HG03575 (cell line): Measurements from ENCODE around the gene MYO9A.
"Not testable (repeated sequence)": the region's sequence is repeated elsewhere in the genome, so short reads cannot be mapped to it uniquely, and the experiment has no call there.

ENCODE experiments used
- ATAC-seq: cut with Tn5 transposase; IDR thresholded peaks from one replicate; pipeline ENCODE4 v1.9.1; 2021; ENCODE audit not compliant: unreplicated experiment, insufficient number of reproducible peaks, low FRiP score; ENCODE audit errors: extremely low read depth

MYO9A gene

GRCh38 chr15:71925145-71925544 is 192.8 kb downstream of the MYO9A start:
- ATAC-seq: no peak

DNA sequence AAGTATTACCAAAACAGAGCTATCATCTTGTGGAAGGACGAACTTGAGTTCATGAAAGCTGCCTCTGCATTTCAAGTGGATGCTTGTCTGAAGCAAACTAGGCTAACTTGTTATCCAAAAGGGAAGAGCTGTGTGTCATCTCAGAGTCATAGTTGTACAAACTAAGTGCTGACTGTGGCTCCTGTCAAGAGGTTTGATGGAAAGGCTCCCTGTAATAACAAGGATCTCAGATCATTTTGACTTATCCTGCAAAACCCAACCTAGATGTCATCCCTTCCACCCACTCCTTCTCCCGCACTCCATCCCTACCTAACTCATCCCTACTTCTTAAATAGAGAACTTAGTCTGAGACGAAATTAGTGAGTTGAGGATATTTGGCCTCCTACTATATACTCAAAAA is 196.8 kb downstream of the MYO9A start:
- ATAC-seq: no peak

GRCh38 chr15:71920573-71920972 is 197.4 kb downstream of the MYO9A start:
- no peak for ATAC-seq

- no peak for ATAC-seq
Observed at GRCh38 chr15:71916834-71917233, 201.1 kb downstream of the MYO9A start.

DNA sequence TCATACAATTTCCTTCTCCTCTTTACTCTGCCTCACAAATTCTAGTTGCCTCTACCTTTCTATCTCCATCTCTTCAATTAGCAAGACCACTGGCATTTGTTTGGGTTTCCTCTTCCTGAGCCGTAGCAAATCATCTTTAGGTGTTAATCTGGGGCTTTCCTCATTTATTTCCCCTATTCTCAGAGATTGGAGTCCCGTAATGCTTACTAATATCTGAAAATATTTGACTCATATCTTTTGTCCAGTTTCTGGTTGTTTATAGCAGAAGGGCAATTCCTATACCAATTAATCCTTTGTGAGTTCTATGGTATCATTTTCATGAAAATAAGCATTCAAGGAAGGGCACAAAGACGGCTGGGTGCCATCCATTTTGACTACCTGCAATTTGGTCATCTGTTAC is 203.9 kb downstream of the MYO9A start:
- ATAC-seq: no peak

DNA sequence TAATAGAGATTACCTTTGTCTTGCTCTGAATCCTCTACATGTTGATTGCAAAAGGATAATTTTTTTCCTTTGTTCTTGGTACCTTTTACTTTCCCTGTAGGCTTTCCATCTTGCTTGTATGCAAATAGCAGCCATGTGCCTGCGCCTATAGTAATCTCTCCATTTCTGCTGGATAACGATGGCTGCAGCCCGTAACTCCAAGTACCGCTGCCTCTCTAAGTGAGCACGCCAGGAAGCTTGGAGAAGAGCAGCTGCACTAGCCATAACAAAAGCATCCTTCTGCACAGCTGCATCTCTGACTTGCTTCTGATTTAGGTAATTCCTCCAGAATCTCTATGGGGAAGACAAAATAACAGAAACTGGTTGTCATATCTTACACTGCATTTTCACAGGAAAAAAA is 218.3 kb downstream of the MYO9A start:
- no peak for ATAC-seq

GRCh38 chr15:71893691-71894090 is 224.3 kb downstream of the MYO9A start:
- no peak for ATAC-seq

DNA sequence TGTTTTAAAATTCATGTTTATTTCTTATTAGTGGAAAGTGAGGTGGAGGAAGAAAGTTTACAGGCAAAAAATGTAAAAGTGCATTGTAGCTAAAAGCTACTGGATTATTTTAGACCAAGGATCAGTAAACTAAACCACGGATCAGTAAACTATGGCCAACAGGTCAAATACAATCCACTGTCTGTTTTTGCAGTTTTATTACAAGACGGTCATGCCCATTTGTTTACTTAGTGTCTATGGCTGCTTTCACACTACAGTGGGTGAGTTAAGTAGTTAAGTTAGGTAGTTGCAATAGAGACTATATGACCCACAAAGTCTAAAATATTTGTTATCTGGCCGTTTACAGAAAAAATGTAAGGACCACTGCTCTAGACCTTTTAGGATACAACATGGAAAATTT is 225.6 kb downstream of the MYO9A start:
- ATAC-seq: no peak

- ATAC-seq: no peak
Observed at GRCh38 chr15:71891026-71891425, 226.9 kb downstream of the MYO9A start.

- ATAC-seq: no peak
Observed at GRCh38 chr15:71889947-71890346, 228.0 kb downstream of the MYO9A start.

DNA sequence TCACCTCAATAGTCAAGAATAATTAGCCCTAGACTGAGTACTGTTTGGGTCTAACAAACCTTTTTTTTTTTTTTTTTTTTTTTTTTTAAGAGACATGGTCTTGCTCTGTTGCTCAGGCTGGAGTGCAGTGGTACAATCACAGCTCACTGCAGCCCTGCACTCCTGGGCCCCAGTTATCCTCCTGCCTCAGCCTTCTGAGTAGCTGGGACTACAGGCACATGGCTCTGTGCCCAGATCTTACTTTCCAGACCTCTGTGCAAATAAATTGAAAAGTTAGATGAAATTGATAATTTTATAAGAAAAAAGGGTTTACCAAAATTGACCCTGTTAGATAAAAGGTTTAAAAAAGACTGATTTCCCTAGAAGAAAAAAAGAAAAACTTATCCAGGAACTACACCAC is 228.6 kb downstream of the MYO9A start:
- no peak for ATAC-seq

- ATAC-seq: no peak
Observed at GRCh38 chr15:71888797-71889196, 229.2 kb downstream of the MYO9A start.

GRCh38 chr15:71885390-71885789 is 232.6 kb downstream of the MYO9A start:
- ATAC-seq: no peak

DNA sequence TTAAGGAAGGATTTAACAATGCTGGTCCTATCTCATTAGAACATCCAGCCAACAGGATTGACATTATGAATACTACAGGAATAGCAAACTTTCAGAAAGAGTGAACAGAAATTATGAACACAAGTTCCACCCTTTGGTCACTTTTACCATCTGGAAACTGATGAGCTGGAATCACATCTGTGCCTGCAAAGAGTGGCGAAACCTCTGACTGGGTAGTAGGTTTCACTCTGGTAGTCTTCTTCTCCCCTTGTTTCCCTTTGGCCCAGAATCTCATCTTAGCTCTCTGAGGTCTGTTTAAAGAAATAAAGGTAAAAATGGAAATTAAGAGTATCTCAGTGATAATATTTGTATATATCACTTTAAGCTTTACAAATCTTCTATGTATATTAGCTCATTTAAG is 234.5 kb downstream of the MYO9A start:
- ATAC-seq: no peak

DNA sequence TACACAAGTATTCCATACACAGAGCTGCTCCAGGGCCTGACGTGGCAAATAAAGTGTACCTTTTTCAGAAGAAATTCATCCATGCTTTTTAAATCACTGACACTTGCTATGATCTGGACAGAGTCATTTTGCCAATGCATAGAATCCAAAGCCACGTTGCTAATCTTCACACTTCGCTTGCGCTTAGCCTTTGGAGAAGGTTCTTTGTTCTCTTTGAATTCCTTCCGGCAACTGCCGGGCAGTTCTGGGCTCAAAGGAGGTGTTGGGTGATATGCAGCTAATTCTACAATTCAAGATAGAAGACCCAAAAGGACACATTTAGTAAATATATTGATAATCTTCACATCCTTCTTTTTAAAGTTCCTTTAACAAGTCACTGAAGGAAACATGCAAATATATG is 237.7 kb downstream of the MYO9A start:
- no peak for ATAC-seq

DNA sequence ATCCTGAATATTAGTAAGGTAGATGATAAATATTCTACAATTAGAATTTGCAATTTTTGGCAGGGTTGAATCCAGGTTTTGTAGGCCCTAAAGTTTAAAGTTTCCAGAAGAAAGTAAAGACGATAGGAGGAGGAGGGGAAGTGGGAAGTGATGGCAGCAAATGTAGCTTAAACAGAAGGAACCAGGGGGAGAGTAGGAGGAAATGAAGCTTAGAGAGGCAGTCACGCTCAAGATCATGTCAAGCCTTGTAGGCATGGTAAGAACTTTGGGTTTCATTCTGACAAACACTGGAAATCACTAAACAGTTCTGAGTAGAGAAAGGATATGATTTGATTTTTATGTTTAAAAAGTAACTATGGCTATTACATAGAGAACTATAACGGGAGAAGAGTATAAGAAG is 243.7 kb downstream of the MYO9A start:
- ATAC-seq: no peak

- ATAC-seq: not testable (repeated sequence)
Observed at GRCh38 chr15:71858232-71858631, 259.7 kb downstream of the MYO9A start.

GRCh38 chr15:71853543-71853942 is 264.4 kb downstream of the MYO9A start:
- no peak for ATAC-seq

GRCh38 chr15:71844916-71845315 is 273.0 kb downstream of the MYO9A start:
- no peak for ATAC-seq

DNA sequence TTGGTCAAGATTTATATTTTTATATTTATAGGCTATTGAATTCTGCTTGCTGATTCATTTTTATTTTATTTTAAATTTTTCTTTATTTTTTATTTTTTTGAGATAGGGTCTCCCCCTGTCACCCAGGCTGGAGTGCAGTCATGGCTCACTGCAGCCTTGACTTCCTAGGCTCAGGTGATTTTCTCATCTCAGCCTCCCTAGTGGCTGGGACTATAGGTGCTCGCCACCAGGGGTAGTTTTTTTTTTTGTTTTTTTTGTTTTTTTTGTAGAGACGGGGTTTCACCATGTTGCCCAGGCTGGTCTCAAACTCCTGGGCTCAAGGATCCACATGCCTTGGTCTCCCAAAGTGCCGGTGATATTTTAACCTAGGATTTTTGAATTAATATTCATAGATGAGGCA is 276.4 kb downstream of the MYO9A start:
- ATAC-seq: no peak

GRCh38 chr15:71830981-71831380 is 287.0 kb downstream of the MYO9A start:
- no peak for ATAC-seq

DNA sequence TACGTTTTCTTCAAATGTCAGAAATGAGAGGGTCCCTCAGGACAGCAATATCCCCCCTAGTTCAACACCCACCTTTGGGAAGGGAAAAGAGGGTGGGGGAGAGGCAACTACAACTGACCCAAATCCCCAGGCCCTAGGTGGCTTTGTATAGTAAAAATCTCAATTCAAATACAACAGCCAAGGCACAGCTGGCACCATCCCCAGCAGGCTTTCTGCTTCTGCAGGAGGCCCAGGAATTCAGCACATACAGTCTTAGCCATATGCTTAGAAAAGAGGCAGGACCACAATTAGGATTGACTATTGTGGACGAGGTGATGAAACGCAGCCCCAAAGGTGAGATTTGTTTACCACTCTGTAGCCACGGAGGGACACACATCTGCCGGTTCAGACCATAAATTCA is 291.8 kb downstream of the MYO9A start:
- ATAC-seq: no peak
